Endothelial cell (in vitro differentiated cells): ENCODE results near the gene A3GALT2. TPM values are rescaled to one million over a fixed set of nuclear protein-coding genes. Genes with fewer than 3 reads are reported as not detected.

Experiments used
- DNase-seq: peaks from one replicate; pipeline ENCODE4 v3.0.0; 2021; ENCODE audit warnings: low spot score
- H3K27ac Mint-ChIP-seq: one replicate; pipeline ENCODE4 v1.8.0; 2021; ENCODE audit warnings: mixed read lengths, inconsistent platforms; ENCODE audit not compliant: unreplicated experiment
- H3K27me3 Mint-ChIP-seq: one replicate; pipeline ENCODE4 v1.8.0; 2021; ENCODE audit warnings: mild to moderate bottlenecking, moderate library complexity, mixed read lengths, inconsistent platforms; ENCODE audit not compliant: unreplicated experiment
- H3K36me3 Mint-ChIP-seq: one replicate; pipeline ENCODE4 v1.8.0; 2021; ENCODE audit warnings: mild to moderate bottlenecking, low read depth, mixed read lengths, inconsistent platforms; ENCODE audit not compliant: unreplicated experiment
- H3K4me1 Mint-ChIP-seq: one replicate; pipeline ENCODE4 v1.8.0; 2021; ENCODE audit warnings: mild to moderate bottlenecking, mixed read lengths, inconsistent platforms; ENCODE audit not compliant: unreplicated experiment
- H3K4me3 Mint-ChIP-seq: one replicate; pipeline ENCODE4 v1.8.0; 2021; ENCODE audit warnings: mild to moderate bottlenecking, mixed read lengths, inconsistent platforms; ENCODE audit not compliant: unreplicated experiment
- H3K9me3 Mint-ChIP-seq: one replicate; pipeline ENCODE4 v1.8.0; 2021; ENCODE audit warnings: mixed read lengths, inconsistent platforms; ENCODE audit not compliant: unreplicated experiment
- total RNA-seq: library from RNA; stranded (reverse); fragmentation: NEBNext Ultra II Directional; extraction: Animal tissue kit (Norgen Biotek cat#: 25700); gene quantifications from one replicate; pipeline ENCODE4 v1.2.1, GENCODE V29; 2021; ENCODE audit not compliant: unreplicated experiment
- TF ChIP-seq, protein P1 (sequence below): fragments of 200-600 bp; sonication (generic); IDR thresholded peaks from one replicate; pipeline ENCODE4 v1.5.0; 2021; ENCODE audit warnings: antibody characterized with exemption; ENCODE audit not compliant: unreplicated experiment

Gene A3GALT2
- total RNA-seq, 1 donor from 2014 or later: not detected

DNA sequence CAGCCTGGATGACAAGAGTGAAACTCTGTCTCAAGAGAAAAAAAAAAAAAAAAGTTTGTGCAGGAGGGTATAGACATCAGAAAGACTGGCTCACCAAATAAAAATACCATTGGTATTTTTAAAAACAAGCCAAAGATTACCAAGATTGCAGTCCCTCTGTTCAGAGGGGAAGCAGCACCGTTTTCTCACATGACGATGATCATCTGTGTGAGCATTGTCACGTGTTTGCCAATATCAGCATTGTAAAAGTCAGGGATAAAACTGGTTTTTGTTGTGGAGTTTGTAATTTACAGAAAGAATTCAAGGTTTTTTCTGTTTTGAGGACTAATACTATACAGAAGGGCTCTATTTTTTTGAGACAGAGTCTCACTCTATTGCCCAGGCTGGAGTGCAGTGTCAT is 38.1 kb downstream of the A3GALT2 start:
- no peaks in the 10 kb centered on the region for H3K9me3 Mint-ChIP-seq
- H3K27me3 Mint-ChIP-seq: peaks cover 9% of the 10 kb centered on the region
- no peak for DNase-seq
- peak overlapping the region; percentile 30 for H3K27ac Mint-ChIP-seq
- peaks cover 26% of the 10 kb centered on the region for H3K36me3 Mint-ChIP-seq
- TF ChIP-seq, protein P1, sequence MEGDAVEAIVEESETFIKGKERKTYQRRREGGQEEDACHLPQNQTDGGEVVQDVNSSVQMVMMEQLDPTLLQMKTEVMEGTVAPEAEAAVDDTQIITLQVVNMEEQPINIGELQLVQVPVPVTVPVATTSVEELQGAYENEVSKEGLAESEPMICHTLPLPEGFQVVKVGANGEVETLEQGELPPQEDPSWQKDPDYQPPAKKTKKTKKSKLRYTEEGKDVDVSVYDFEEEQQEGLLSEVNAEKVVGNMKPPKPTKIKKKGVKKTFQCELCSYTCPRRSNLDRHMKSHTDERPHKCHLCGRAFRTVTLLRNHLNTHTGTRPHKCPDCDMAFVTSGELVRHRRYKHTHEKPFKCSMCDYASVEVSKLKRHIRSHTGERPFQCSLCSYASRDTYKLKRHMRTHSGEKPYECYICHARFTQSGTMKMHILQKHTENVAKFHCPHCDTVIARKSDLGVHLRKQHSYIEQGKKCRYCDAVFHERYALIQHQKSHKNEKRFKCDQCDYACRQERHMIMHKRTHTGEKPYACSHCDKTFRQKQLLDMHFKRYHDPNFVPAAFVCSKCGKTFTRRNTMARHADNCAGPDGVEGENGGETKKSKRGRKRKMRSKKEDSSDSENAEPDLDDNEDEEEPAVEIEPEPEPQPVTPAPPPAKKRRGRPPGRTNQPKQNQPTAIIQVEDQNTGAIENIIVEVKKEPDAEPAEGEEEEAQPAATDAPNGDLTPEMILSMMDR: no peak
- H3K4me1 Mint-ChIP-seq: peaks cover 18% of the 10 kb centered on the region
- no peak overlapping the region for H3K4me3 Mint-ChIP-seq

DNA sequence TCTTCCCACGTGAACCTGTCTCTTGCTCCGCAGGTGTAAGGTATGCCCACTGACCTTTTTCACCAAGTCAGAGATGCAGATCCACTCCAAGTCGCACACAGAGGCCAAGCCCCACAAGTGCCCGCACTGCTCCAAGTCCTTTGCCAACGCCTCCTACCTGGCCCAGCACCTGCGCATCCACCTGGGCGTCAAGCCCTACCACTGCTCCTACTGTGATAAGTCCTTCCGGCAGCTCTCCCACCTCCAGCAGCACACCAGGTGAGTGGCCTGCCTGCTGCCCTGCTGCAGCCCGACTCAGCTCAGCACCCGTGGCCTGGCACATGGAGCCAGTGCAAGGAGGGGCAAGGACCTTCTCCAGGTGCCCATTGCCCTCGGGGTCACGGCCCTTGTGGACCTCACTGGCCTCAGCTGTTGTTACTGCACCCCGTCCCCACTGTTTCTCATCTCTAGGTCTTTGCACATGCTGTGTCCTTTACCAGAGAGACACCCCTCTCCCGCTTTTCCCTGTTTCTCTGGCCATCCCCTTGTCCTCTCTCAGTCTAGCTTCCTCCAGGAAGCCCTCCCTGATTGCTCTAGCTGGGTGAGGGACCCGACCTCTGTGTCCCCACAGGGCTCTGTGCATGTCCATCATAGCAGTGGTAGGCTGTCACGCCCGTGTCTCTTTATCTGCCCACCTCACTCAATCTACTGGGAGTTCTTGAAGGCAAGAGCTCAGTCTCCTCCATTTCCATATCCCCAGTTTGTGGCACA is 39.2 kb downstream of the A3GALT2 start:
- TF ChIP-seq, protein P1: no peak
- H3K4me1 Mint-ChIP-seq: peaks cover 15% of the 10 kb centered on the region
- no peaks in the 10 kb centered on the region for H3K9me3 Mint-ChIP-seq
- peaks cover 9% of the 10 kb centered on the region for H3K27me3 Mint-ChIP-seq
- peaks cover 31% of the 10 kb centered on the region for H3K36me3 Mint-ChIP-seq
- DNase-seq: no peak
- H3K27ac Mint-ChIP-seq: peak overlapping the region; percentile 83
- peak overlapping the region; percentile 65 for H3K4me3 Mint-ChIP-seq

DNA sequence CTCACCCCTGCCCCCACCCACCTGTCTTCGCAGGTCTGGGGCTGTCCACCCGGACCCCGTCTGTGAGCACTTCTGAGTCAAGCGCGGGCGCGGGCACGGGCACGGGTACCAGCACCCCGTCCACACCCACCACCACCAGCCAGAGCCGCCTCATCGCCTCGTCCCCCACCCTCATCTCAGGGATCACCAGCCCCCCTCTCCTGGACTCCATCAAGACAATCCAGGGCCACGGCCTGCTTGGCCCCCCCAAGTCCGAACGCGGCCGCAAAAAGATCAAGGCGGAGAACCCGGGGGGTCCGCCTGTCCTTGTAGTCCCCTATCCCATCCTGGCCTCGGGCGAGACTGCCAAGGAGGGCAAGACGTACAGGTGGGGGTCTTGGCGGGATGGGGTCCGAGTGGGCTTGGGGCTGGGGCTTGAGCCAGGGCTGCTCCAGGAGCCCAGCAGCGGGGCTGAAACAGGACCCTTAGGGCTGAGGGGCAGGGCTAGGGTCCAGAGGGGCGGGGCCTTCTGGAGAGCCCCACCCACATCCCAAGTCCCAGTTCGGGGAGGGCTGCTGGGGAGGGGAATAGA is 40.7 kb downstream of the A3GALT2 start:
- Mint-ChIP-seq H3K4me1 (peaks cover 8% of the 10 kb centered on the region), H3K4me3 (no peak overlapping the region), H3K27ac (no peak overlapping the region), H3K9me3 (no peaks in the 10 kb centered on the region), H3K27me3 (peaks cover 9% of the 10 kb centered on the region), H3K36me3 (peaks cover 32% of the 10 kb centered on the region)
- DNase-seq: no peak
- TF ChIP-seq, protein P1: no peak

DNA sequence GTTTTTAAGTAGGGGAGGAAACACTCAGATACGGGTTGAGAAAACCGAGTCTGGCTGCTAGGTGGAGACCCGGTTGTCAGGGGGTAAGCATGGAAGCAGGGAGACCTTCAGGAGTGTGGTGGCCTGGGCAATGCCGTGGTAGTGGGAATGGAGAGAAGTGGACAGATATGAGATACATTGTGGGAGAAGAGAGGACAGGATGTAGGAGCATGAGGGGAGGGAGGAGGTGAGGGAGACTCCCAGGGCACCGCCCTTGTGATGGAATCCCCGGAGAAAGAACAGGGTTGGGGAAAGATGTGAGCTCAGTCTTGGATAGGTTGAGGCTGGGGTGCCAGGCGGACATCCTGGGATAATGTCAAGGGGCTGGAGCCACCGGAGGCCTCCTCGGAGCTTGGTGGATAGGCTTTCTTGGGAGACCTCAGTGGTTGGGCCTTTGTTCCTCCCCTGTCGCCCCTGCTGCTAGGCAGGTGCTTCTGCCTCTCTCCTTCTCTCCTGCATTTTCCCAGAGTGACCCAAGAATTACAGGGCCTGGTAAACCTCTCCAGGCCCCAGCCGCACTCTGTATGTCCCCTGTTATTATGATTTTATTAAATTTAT is 43.3 kb downstream of the A3GALT2 start:
- peaks cover 9% of the 10 kb centered on the region for H3K27me3 Mint-ChIP-seq
- H3K9me3 Mint-ChIP-seq: no peaks in the 10 kb centered on the region
- H3K36me3 Mint-ChIP-seq: peaks cover 38% of the 10 kb centered on the region
- DNase-seq: no peak
- no peak overlapping the region for H3K4me3 Mint-ChIP-seq
- TF ChIP-seq, protein P1: no peak
- peaks cover 25% of the 10 kb centered on the region for H3K4me1 Mint-ChIP-seq
- H3K27ac Mint-ChIP-seq: no peak overlapping the region
